KMS-11 (cell line): ENCODE results near the gene MTUS2.

Experiments
- H2AFZ ChIP-seq: fragments of 200-600 bp; sonication (generic); 2 replicates; pipeline ENCODE4 v1.6.1; 2016; ENCODE audit warnings: antibody characterized with exemption, mixed run types, low read depth
- H3K27ac ChIP-seq: fragments of 200-600 bp; sonication (generic); 2 replicates; pipeline ENCODE4 v1.6.1; 2016; ENCODE audit warnings: mild to moderate bottlenecking, mixed run types
- H3K27me3 ChIP-seq: fragments of 200-600 bp; sonication (generic); 2 replicates; pipeline ENCODE4 v1.6.1; 2017; ENCODE audit warnings: mild to moderate bottlenecking, low read depth, mixed run types, moderate library complexity; ENCODE audit not compliant: insufficient read depth
- H3K36me3 ChIP-seq: fragments of 200-600 bp; sonication (generic); 2 replicates; pipeline ENCODE4 v1.6.1; 2017; ENCODE audit warnings: mild to moderate bottlenecking, mixed run types; ENCODE audit not compliant: insufficient read depth
- H3K4me1 ChIP-seq: fragments of 200-600 bp; sonication (generic); 2 replicates; pipeline ENCODE4 v1.6.1; 2016; ENCODE audit warnings: mild to moderate bottlenecking, low read depth, mixed run types; ENCODE audit not compliant: poor library complexity, severe bottlenecking
- H3K4me2 ChIP-seq: fragments of 200-600 bp; sonication (generic); 2 replicates; pipeline ENCODE4 v1.7.0; 2016; ENCODE audit warnings: mild to moderate bottlenecking, mixed run types
- H3K4me3 ChIP-seq: fragments of 200-600 bp; sonication (generic); IDR thresholded peaks from 2 replicates; pipeline ENCODE4 v1.6.1; 2017; ENCODE audit warnings: low read depth, low read length, mixed read lengths; ENCODE audit not compliant: insufficient read depth
- H3K79me2 ChIP-seq: fragments of 200-600 bp; sonication (generic); 2 replicates; pipeline ENCODE4 v1.6.1; 2016; ENCODE audit warnings: low read depth, mixed run types; ENCODE audit not compliant: insufficient read depth
- H3K9ac ChIP-seq: fragments of 200-600 bp; sonication (generic); 2 replicates; pipeline ENCODE4 v1.6.1; 2016; ENCODE audit warnings: mild to moderate bottlenecking, mixed run types
- H4K20me1 ChIP-seq: fragments of 200-600 bp; sonication (generic); 2 replicates; pipeline ENCODE4 v1.6.1; 2016; ENCODE audit warnings: mild to moderate bottlenecking, mixed run types; ENCODE audit not compliant: insufficient read depth
- TF ChIP-seq, protein P1 (sequence below): fragments of 200-600 bp; sonication (generic); conservative IDR thresholded peaks from 2 replicates; pipeline ENCODE4 v1.6.1; 2017; ENCODE audit warnings: low read depth, mild to moderate bottlenecking, antibody characterized with exemption, low read length, moderate library complexity, mixed read lengths

MTUS2 gene

DNA sequence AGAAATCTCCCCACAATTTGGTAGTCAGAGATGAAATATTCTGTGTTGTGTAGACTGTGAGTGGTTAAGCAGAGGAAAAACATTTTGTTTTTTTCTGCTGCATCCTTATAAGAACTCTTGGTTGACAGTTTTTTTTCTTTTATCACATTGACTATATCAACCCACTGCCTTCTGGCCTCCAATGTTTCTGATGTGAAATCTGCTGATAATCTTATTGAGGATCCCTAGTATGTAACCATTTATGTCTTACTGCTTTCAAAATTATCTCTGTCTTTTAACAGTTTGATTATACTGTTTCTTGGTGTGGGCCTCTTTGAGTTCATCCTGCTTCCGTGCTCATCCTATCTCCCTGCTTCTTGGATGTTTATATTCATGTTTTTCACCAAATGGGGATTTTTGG is 316.9 kb downstream of the MTUS2 start:
- Histone ChIP-seq H3K27ac (no peak overlapping the region), H4K20me1 (no peaks in the 10 kb centered on the region), H3K9ac (no peak overlapping the region), H3K4me2 (no peak overlapping the region), H3K36me3 (no peaks in the 10 kb centered on the region), H3K79me2 (no peaks in the 10 kb centered on the region), H3K27me3 (no peaks in the 10 kb centered on the region), H3K4me3 (no peak overlapping the region), H2AFZ (no peak overlapping the region), H3K4me1 (peaks cover 9% of the 10 kb centered on the region)
- TF ChIP-seq, protein P1, sequence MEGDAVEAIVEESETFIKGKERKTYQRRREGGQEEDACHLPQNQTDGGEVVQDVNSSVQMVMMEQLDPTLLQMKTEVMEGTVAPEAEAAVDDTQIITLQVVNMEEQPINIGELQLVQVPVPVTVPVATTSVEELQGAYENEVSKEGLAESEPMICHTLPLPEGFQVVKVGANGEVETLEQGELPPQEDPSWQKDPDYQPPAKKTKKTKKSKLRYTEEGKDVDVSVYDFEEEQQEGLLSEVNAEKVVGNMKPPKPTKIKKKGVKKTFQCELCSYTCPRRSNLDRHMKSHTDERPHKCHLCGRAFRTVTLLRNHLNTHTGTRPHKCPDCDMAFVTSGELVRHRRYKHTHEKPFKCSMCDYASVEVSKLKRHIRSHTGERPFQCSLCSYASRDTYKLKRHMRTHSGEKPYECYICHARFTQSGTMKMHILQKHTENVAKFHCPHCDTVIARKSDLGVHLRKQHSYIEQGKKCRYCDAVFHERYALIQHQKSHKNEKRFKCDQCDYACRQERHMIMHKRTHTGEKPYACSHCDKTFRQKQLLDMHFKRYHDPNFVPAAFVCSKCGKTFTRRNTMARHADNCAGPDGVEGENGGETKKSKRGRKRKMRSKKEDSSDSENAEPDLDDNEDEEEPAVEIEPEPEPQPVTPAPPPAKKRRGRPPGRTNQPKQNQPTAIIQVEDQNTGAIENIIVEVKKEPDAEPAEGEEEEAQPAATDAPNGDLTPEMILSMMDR = no peak

GRCh38 chr13:29137995-29138394 is 317.9 kb downstream of the MTUS2 start:
- no peak overlapping the region for H3K9ac ChIP-seq
- H3K27ac ChIP-seq = no peak overlapping the region
- no peaks in the 10 kb centered on the region for H3K4me1 ChIP-seq
- no peaks in the 10 kb centered on the region for H4K20me1 ChIP-seq
- no peak overlapping the region for H3K4me2 ChIP-seq
- no peaks in the 10 kb centered on the region for H3K27me3 ChIP-seq
- H2AFZ ChIP-seq = no peak overlapping the region
- H3K36me3 ChIP-seq = no peaks in the 10 kb centered on the region
- TF ChIP-seq, protein P1 = no peak
- no peaks in the 10 kb centered on the region for H3K79me2 ChIP-seq
- no peak overlapping the region for H3K4me3 ChIP-seq

GRCh38 chr13:29140277-29140676 is 320.1 kb downstream of the MTUS2 start:
- Histone ChIP-seq H3K36me3 (no peaks in the 10 kb centered on the region), H3K27me3 (no peaks in the 10 kb centered on the region), H3K9ac (no peak overlapping the region), H3K4me1 (no peaks in the 10 kb centered on the region), H3K4me3 (no peak overlapping the region), H3K79me2 (no peaks in the 10 kb centered on the region), H3K27ac (no peak overlapping the region), H3K4me2 (no peak overlapping the region), H4K20me1 (no peaks in the 10 kb centered on the region), H2AFZ (no peak overlapping the region)
- TF ChIP-seq, protein P1 = no peak

DNA sequence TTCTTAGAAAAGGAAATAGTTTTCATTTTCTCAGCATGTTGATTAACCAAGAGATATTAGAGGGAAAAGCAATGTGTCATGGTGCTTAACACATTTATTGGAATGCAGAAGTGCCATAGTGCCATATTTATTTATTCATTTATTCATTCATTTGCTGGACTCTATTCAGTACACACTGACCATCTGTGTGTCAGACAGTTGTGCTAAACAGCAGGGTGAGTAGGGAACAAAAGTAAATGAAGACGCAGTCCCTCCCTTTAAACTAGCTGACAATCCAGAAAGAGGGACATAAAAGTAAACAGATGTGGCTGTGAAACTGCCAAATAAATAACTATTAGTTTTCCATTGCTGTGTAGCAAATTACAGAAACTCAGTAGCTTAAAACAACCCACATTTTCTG is 323.7 kb downstream of the MTUS2 start:
- no peaks in the 10 kb centered on the region for H3K36me3 ChIP-seq

More for the DNA sequence above, 323.7 kb downstream of the MTUS2 start:
- H3K27me3 ChIP-seq = no peaks in the 10 kb centered on the region
- H3K27ac ChIP-seq = no peak overlapping the region
- H4K20me1 ChIP-seq = no peaks in the 10 kb centered on the region
- no peaks in the 10 kb centered on the region for H3K4me1 ChIP-seq
- H3K4me2 ChIP-seq = no peak overlapping the region
- TF ChIP-seq, protein P1 = no peak
- no peak overlapping the region for H3K4me3 ChIP-seq
- no peak overlapping the region for H2AFZ ChIP-seq
- H3K9ac ChIP-seq = no peak overlapping the region
- no peaks in the 10 kb centered on the region for H3K79me2 ChIP-seq
